ENCODE measurements around the gene GPR62.

GPR62 gene

GRCh38 chr3:51968883-51969678, 13.9 kb downstream of the GPR62 start:
- Mint-ChIP-seq H3K4me3 (peak overlapping the region; percentile 67), H3K27me3 (ENCODE audit: low read depth) (no peaks in the 10 kb centered on the region), H3K27ac (peak overlapping the region; percentile 32), H3K4me1 (ENCODE audit: low read depth) (peaks cover 9% of the 10 kb centered on the region), H3K36me3 (ENCODE audit: low read depth) (no peaks in the 10 kb centered on the region), H3K9me3 (no peaks in the 10 kb centered on the region)

- Mint-ChIP-seq H3K4me1 (ENCODE audit: low read depth) (peaks cover 14% of the 10 kb centered on the region), H3K36me3 (ENCODE audit: low read depth) (no peaks in the 10 kb centered on the region), H3K27me3 (ENCODE audit: low read depth) (no peaks in the 10 kb centered on the region), H3K27ac (no peak overlapping the region), H3K4me3 (no peak overlapping the region), H3K9me3 (no peaks in the 10 kb centered on the region)
Observed at GRCh38 chr3:51969841-51970240, 14.7 kb downstream of the GPR62 start.

- Mint-ChIP-seq H3K27me3 (ENCODE audit: low read depth) (no peaks in the 10 kb centered on the region), H3K4me3 (peak overlapping the region; percentile 31), H3K36me3 (ENCODE audit: low read depth) (no peaks in the 10 kb centered on the region), H3K4me1 (ENCODE audit: low read depth) (peaks cover 16% of the 10 kb centered on the region), H3K9me3 (no peaks in the 10 kb centered on the region), H3K27ac (no peak overlapping the region)
Observed at GRCh38 chr3:51970606-51971300, 15.6 kb downstream of the GPR62 start.

GRCh38 chr3:51971350-51971749, 16.2 kb downstream of the GPR62 start:
- Mint-ChIP-seq H3K27me3 (ENCODE audit: low read depth) (no peaks in the 10 kb centered on the region), H3K27ac (no peak overlapping the region), H3K36me3 (ENCODE audit: low read depth) (no peaks in the 10 kb centered on the region), H3K4me3 (no peak overlapping the region), H3K4me1 (ENCODE audit: low read depth) (peaks cover 16% of the 10 kb centered on the region), H3K9me3 (no peaks in the 10 kb centered on the region)

GRCh38 chr3:51974277-51974962, 19.2 kb downstream of the GPR62 start:
- H3K4me3 Mint-ChIP-seq: peak overlapping the region; percentile 94
- no peaks in the 10 kb centered on the region for H3K27me3 Mint-ChIP-seq (ENCODE audit: low read depth)
- peak overlapping the region; percentile 88 for H3K27ac Mint-ChIP-seq
- H3K36me3 Mint-ChIP-seq (ENCODE audit: low read depth): no peaks in the 10 kb centered on the region
- H3K9me3 Mint-ChIP-seq: no peaks in the 10 kb centered on the region
- peaks cover 23% of the 10 kb centered on the region for H3K4me1 Mint-ChIP-seq (ENCODE audit: low read depth)

- Mint-ChIP-seq H3K27me3 (ENCODE audit: low read depth) (no peaks in the 10 kb centered on the region), H3K27ac (peak within 1 kb of the TSS; percentile 88), H3K9me3 (no peaks in the 10 kb centered on the region), H3K4me1 (ENCODE audit: low read depth) (peaks cover 23% of the 10 kb centered on the region), H3K4me3 (peak within 1 kb of the TSS; percentile 94), H3K36me3 (ENCODE audit: low read depth) (no peaks in the 10 kb centered on the region)
Observed at GRCh38 chr3:51974963-51975851, 20.0 kb downstream of the GPR62 start, which contains the start of gene ABHD14A. TSS of gene ABHD14A (plus strand) at chr3:51975064. CDS start at chr3:51975136, 72 bp downstream.

- Mint-ChIP-seq H3K36me3 (ENCODE audit: low read depth) (peaks cover 3% of the 10 kb centered on the region), H3K27me3 (ENCODE audit: low read depth) (no peaks in the 10 kb centered on the region), H3K9me3 (no peaks in the 10 kb centered on the region), H3K27ac (peak overlapping the region; percentile 79), H3K4me1 (ENCODE audit: low read depth) (peaks cover 25% of the 10 kb centered on the region), H3K4me3 (peak overlapping the region; percentile 90)
Observed at GRCh38 chr3:51975852-51976549, 20.8 kb downstream of the GPR62 start.

GRCh38 chr3:51977446-51978142, 22.4 kb downstream of the GPR62 start:
- H3K4me1 Mint-ChIP-seq (ENCODE audit: low read depth): peaks cover 34% of the 10 kb centered on the region
- H3K27ac Mint-ChIP-seq: peak overlapping the region; percentile 53
- no peaks in the 10 kb centered on the region for H3K9me3 Mint-ChIP-seq
- H3K36me3 Mint-ChIP-seq (ENCODE audit: low read depth): peaks cover 4% of the 10 kb centered on the region
- H3K27me3 Mint-ChIP-seq (ENCODE audit: low read depth): no peaks in the 10 kb centered on the region
- H3K4me3 Mint-ChIP-seq: peak overlapping the region; percentile 45

GRCh38 chr3:51978143-51978502, 22.9 kb downstream of the GPR62 start:
- Mint-ChIP-seq H3K36me3 (ENCODE audit: low read depth) (peaks cover 6% of the 10 kb centered on the region), H3K9me3 (no peaks in the 10 kb centered on the region), H3K27me3 (ENCODE audit: low read depth) (no peaks in the 10 kb centered on the region), H3K27ac (no peak overlapping the region), H3K4me3 (no peak overlapping the region), H3K4me1 (ENCODE audit: low read depth) (peaks cover 36% of the 10 kb centered on the region)

- no peak overlapping the region for H3K4me3 Mint-ChIP-seq
- H3K27ac Mint-ChIP-seq: no peak overlapping the region
- no peaks in the 10 kb centered on the region for H3K9me3 Mint-ChIP-seq
- peaks cover 33% of the 10 kb centered on the region for H3K4me1 Mint-ChIP-seq (ENCODE audit: low read depth)
- H3K36me3 Mint-ChIP-seq (ENCODE audit: low read depth): peaks cover 6% of the 10 kb centered on the region
- H3K27me3 Mint-ChIP-seq (ENCODE audit: low read depth): no peaks in the 10 kb centered on the region
Observed at GRCh38 chr3:51980253-51980652, 25.1 kb downstream of the GPR62 start.

- H3K9me3 Mint-ChIP-seq: no peaks in the 10 kb centered on the region
- peak overlapping the region; percentile 93 for H3K4me3 Mint-ChIP-seq
- H3K27ac Mint-ChIP-seq: peak overlapping the region; percentile 93
- H3K27me3 Mint-ChIP-seq (ENCODE audit: low read depth): no peaks in the 10 kb centered on the region
- H3K4me1 Mint-ChIP-seq (ENCODE audit: low read depth): peaks cover 20% of the 10 kb centered on the region
- peaks cover 6% of the 10 kb centered on the region for H3K36me3 Mint-ChIP-seq (ENCODE audit: low read depth)
Observed at GRCh38 chr3:51982352-51982837, 27.2 kb downstream of the GPR62 start.

- Mint-ChIP-seq H3K4me3 (peak within 1 kb of the TSS; percentile 93), H3K4me1 (ENCODE audit: low read depth) (peaks cover 20% of the 10 kb centered on the region), H3K27ac (peak within 1 kb of the TSS; percentile 93), H3K9me3 (no peaks in the 10 kb centered on the region), H3K36me3 (ENCODE audit: low read depth) (peaks cover 6% of the 10 kb centered on the region), H3K27me3 (ENCODE audit: low read depth) (no peaks in the 10 kb centered on the region)
Observed at GRCh38 chr3:51982838-51983577, 27.8 kb downstream of the GPR62 start, which contains the start of gene ACY1. TSS of gene ACY1 (plus strand) at chr3:51983535. CDS start at chr3:51984065, 530 bp downstream.

Data from T-helper 1 cell treated with Interleukin-12 subunit alpha and Interleukin-12 subunit beta and Interleukin-4 antibody, amounts not matched to agents 30 μg/mL and 1 μg/mL, for 36 hours (primary cell).